Psoas muscle (tissue), 8 donors: ENCODE results near the gene THADA. TPM values are rescaled to one million over a fixed set of nuclear protein-coding genes. Genes with fewer than 3 reads are reported as not detected.

ENCODE experiments used
- ATAC-seq, 4 donors: fragments of 200-7000 bp; cut with Tn5 transposase; one replicate each; pipeline ENCODE4 v1.9.1; 2020; ENCODE audit warnings: moderate library complexity in 3 of 4, mild to moderate bottlenecking in 2 of 4
- DNase-seq, 2 donors: peaks; one replicate each; pipeline ENCODE4 v3.0.0-alpha.2; 2020
- H3K27ac ChIP-seq: fragments of 200-600 bp; one replicate; pipeline ENCODE4 v1.8.0; 2022
- H3K27me3 ChIP-seq, 3 donors: fragments of 200-600 bp in 1 of 3; one replicate each; pipeline versions ENCODE4 v1.6.1 to v1.8.0; 2013 to 2022; ENCODE audit warnings: low read length in 2 of 3, mild to moderate bottlenecking in 2 of 3, moderate library complexity in 1 of 3; ENCODE audit not compliant: insufficient read depth in 3 of 3
- H3K36me3 ChIP-seq, 2 donors: fragments of 200-600 bp in 1 of 2; one replicate each; pipeline versions ENCODE4 v1.6.1 to v1.8.0; 2013 to 2022; ENCODE audit warnings: low read depth in 1 of 2, mild to moderate bottlenecking in 1 of 2, moderate library complexity in 1 of 2; ENCODE audit not compliant: insufficient read depth in 1 of 2
- H3K4me1 ChIP-seq: fragments of 200-600 bp; one replicate; pipeline ENCODE4 v1.8.0; 2022
- H3K4me3 ChIP-seq: fragments of 200-600 bp; one replicate; pipeline ENCODE4 v1.8.0; 2022; ENCODE audit warnings: mild to moderate bottlenecking
- H3K9me3 ChIP-seq: fragments of 200-600 bp; one replicate; pipeline ENCODE4 v1.8.0; 2022
- WGBS, 3 donors: extraction: QIAGEN DNeasy Blood & Tissue Kit; methylation state at CpG; one replicate each; pipeline versions ENCODE4 v1.1.6 to v1.1.7; 2013; 5-methylcytosine and 5-hydroxymethylcytosine counted together
- intact Hi-C, 2 donors: fragments of 100-400 bp; cut with DNase I; formaldehyde crosslinking; loops; one replicate each; pipeline versions ENCODE4 v1.11.0 to v1.14.2; 2022
- polyA plus RNA-seq, 3 donors: library from polyadenylated mRNA; stranded (reverse); fragments of 200-250 nt; gene quantifications; one replicate each; pipeline ENCODE4 v1.2.3, GENCODE V29; 2013
- total RNA-seq, 4 donors: library from RNA; stranded (reverse); fragmentation: NEBNext Ultra II Directional in 2 of 4; extraction: Animal tissue kit (Norgen Biotek cat#: 25700) in 2 of 4; gene quantifications; one replicate each; pipeline versions ENCODE4 v1.2.1 to v1.2.4, GENCODE V29; 2021 to 2023
- TF ChIP-seq, protein P1 (sequence below): fragments of 200-600 bp; IDR thresholded peaks from one replicate; pipeline ENCODE4 v1.8.0; 2022; ENCODE audit warnings: antibody characterized with exemption
- donor health status: healthy with polysubstance abuse.
- donor health status: DM: no; HTN: no; CAD: no; lungs with moderate emphysema.
- donor health status: Bipolar disorder and iron deficiency.
- donor health status: healthy.
- donor health status: DM: yes; HTN: yes; CAD: no.
- donor health status: DM: no; HTN: no; CAD: no.
- donor health status: DM: no; HTN: no; CAD: no.
- donor health status: DM: yes; HTN: yes; CAD: no.

THADA gene
- total and polyA plus RNA-seq, 7 donors, result 8.1 to 17.4 (median 11.6) TPM

GRCh38 chr2:43255296-43255910 lies 340.4 kb downstream of the THADA start:
- DNase-seq, result no peak

DNA sequence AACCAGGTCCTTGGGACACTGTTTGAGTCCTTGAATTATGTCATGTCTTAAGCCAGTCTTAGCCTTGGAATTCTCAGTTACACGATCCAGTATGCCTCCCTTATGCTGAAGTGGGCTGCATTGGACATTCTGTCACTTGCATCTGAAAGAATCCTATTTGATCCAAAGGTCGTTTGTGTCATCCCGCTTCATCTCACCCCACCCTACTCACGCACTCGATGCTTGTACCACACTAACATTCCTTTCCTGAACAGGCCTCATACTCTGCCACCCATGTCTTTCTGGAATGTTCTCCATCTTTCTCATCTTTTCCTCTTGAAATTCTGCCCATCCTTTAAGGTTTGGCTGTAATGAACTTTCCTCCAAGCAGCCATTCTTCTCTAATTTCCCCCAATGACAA lies 341.5 kb downstream of the THADA start:
- H3K4me1 ChIP-seq, result no peaks in the 10 kb centered on the region
- intact Hi-C loops, result loop anchor here in 1 of 2 donors (5.0 kb wide), 1 partner anchor 417 kb away; no protein-coding TSS in a partner anchor
- no peak overlapping the region for H3K27ac ChIP-seq
- no peak overlapping the region for H3K4me3 ChIP-seq
- no peaks in the 10 kb centered on the region for H3K36me3 ChIP-seq
- no peak for DNase-seq
- H3K9me3 ChIP-seq, result no peaks in the 10 kb centered on the region
- no peaks in the 10 kb centered on the region for H3K27me3 ChIP-seq
- TF ChIP-seq, protein P1, sequence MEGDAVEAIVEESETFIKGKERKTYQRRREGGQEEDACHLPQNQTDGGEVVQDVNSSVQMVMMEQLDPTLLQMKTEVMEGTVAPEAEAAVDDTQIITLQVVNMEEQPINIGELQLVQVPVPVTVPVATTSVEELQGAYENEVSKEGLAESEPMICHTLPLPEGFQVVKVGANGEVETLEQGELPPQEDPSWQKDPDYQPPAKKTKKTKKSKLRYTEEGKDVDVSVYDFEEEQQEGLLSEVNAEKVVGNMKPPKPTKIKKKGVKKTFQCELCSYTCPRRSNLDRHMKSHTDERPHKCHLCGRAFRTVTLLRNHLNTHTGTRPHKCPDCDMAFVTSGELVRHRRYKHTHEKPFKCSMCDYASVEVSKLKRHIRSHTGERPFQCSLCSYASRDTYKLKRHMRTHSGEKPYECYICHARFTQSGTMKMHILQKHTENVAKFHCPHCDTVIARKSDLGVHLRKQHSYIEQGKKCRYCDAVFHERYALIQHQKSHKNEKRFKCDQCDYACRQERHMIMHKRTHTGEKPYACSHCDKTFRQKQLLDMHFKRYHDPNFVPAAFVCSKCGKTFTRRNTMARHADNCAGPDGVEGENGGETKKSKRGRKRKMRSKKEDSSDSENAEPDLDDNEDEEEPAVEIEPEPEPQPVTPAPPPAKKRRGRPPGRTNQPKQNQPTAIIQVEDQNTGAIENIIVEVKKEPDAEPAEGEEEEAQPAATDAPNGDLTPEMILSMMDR, result no peak
- no peak for ATAC-seq
- 80 to 91% (median 91%) methylated on average over 5 of the region's 5 CpGs for WGBS, 3 donors

More at GRCh38 chr2:43255296-43255910, 340.4 kb downstream of the THADA start:
- no peaks in the 10 kb centered on the region for H3K4me1 ChIP-seq
- H3K27ac ChIP-seq, result no peak overlapping the region
- H3K9me3 ChIP-seq, result no peaks in the 10 kb centered on the region
- H3K36me3 ChIP-seq, result no peaks in the 10 kb centered on the region
- H3K27me3 ChIP-seq, result no peaks in the 10 kb centered on the region
- H3K4me3 ChIP-seq, result no peak overlapping the region
- TF ChIP-seq, protein P1, result no peak
- no peak for ATAC-seq
- WGBS, 3 donors, result 58 to 65% (median 63%) methylated on average over 8 of the region's 8 CpGs
- intact Hi-C loops, result no loop called here

DNA sequence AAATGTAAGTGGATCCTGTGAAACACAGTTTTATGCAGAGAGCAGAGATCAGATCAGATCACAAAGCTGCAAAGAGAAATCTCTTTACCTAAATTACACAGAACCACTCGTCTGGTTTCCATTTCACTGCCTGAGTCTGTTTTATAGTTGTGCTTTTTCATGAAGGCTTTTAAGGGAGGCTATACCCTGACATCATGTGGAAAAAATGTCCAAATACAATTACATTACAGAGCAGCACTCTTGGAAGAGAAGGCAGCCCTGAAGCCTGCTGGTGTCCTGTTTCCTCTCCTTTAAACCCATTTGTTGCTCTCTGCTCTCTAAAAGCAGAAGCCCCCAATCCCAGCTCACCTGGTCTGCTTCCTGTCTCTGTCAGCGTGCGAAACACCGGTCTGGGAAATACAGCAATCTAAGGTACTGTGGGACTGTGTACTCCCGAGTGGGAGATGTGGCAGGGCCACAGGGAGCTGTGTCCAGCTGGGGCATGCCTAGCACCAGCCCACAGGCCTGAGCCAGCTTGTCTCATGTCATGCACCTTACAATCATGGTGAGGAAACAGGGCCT lies 344.6 kb downstream of the THADA start:
- TF ChIP-seq, protein P1, result no peak
- intact Hi-C loops, result loop anchor here in 1 of 2 donors (5.0 kb wide), 1 partner anchor 414 kb away; no protein-coding TSS in a partner anchor
- Histone ChIP-seq H3K27me3 (no peaks in the 10 kb centered on the region), H3K4me1 (no peaks in the 10 kb centered on the region), H3K27ac (peak overlapping the region; percentile 65), H3K36me3 (no peaks in the 10 kb centered on the region), H3K4me3 (no peak overlapping the region), H3K9me3 (no peaks in the 10 kb centered on the region)
- ATAC-seq (peak; percentile 43 to 58 (median 53)), DNase-seq (no peak)
- WGBS, 3 donors, result 34 to 46% (median 41%) methylated on average over 5 of the region's 5 CpGs

GRCh38 chr2:43250015-43250414 lies 345.8 kb downstream of the THADA start:
- intact Hi-C loops, result loop anchor here in 1 of 2 donors (5.0 kb wide), 1 partner anchor 413 kb away; no protein-coding TSS in a partner anchor
- H3K27ac ChIP-seq, result no peak overlapping the region
- no peaks in the 10 kb centered on the region for H3K36me3 ChIP-seq
- DNase-seq (no peak), ATAC-seq (no peak)
- TF ChIP-seq, protein P1, result no peak
- H3K4me3 ChIP-seq, result no peak overlapping the region
- H3K4me1 ChIP-seq, result no peaks in the 10 kb centered on the region
- WGBS, 3 donors, result 97 to 100% (median 98%) methylated on average over 2 of the region's 2 CpGs
- H3K27me3 ChIP-seq, result no peaks in the 10 kb centered on the region
- no peaks in the 10 kb centered on the region for H3K9me3 ChIP-seq
